ENCODE results near the gene OPN1MW2. TPM values are rescaled to one million over a fixed set of nuclear protein-coding genes. Genes with fewer than 3 reads are reported as not detected.
"Not testable (repeated sequence)": the region's sequence is repeated elsewhere in the genome, so short reads cannot be mapped to it uniquely, and the experiment has no call there.

Gene OPN1MW2
- not detected in 2 replicates for total RNA-seq
- not detected for polyA plus RNA-seq (2012)

DNA sequence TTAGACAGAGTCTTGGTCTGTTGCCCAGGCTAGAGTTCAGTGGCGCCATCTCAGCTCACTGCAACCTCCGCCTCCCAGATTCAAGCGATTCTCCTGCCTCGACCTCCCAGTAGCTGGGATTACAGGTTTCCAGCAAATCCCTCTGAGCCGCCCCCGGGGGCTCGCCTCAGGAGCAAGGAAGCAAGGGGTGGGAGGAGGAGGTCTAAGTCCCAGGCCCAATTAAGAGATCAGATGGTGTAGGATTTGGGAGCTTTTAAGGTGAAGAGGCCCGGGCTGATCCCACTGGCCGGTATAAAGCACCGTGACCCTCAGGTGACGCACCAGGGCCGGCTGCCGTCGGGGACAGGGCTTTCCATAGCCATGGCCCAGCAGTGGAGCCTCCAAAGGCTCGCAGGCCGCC, at the start of gene OPN1MW2:
TSS of gene OPN1MW2 (plus strand) at position 301 of the 400 bp plus-strand sequence. CDS start at position 361, 60 bp downstream.
- not testable (repeated sequence) for DNase-seq (ENCODE audit: low read depth)

DNA sequence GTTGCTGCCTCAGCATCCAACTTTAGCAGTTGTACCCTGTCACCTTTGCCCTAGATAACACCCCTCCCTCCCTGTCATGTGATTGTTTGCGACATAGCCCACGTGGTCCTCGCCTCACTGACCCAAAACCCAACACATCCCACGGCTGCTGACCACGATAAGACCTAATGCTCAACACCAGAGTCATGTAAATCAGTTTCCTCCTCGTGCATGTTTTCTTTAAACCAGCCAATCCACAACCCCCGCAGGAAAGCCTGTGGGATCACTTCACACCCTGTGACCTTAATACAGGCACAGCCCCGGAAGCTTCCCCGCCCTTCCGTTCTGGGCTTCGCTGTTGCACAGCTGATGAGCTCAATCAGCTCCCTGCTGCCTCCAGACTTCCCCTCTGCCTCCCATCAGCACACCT, 47.0 kb upstream of the OPN1MW2 start:
- DNase-seq (ENCODE audit: low read depth): not testable (repeated sequence)

GRCh38 chrX:154174356-154174755, 45.2 kb upstream of the OPN1MW2 start:
- DNase-seq (ENCODE audit: low read depth): not testable (repeated sequence)

DNA sequence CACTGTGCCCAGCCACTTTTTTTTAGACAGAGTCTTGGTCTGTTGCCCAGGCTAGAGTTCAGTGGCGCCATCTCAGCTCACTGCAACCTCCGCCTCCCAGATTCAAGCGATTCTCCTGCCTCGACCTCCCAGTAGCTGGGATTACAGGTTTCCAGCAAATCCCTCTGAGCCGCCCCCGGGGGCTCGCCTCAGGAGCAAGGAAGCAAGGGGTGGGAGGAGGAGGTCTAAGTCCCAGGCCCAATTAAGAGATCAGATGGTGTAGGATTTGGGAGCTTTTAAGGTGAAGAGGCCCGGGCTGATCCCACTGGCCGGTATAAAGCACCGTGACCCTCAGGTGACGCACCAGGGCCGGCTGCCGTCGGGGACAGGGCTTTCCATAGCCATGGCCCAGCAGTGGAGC, 37.3 kb upstream of the OPN1MW2 start, which contains the start of gene OPN1MW:
TSS of gene OPN1MW (plus strand) at position 301 of the 400 bp plus-strand sequence. CDS start at position 383, 82 bp downstream.
- DNase-seq (ENCODE audit: low read depth): not testable (repeated sequence)

DNA sequence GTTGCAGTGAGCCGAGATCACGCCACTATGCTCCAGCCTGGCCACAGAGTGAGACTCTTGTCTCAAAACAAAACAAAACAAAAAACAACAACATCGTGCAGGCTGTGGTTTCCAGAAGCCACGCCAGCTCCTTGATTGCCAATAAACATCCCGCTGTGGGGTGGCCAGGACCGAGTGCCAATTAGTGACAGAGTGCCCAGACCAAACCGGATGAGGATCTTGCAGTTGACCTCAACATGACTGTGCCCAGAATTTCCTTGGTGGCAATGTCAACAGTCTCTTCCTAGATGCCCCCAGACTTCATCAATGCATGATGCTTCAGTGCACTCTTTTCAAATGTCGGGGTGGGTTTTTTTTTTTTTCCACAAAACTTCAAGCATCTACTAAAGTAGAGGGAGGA, 35.8 kb upstream of the OPN1MW2 start:
- not testable (repeated sequence) for DNase-seq (ENCODE audit: low read depth)

GRCh38 chrX:154192846-154193245, 26.7 kb upstream of the OPN1MW2 start:
- not testable (repeated sequence) for DNase-seq (ENCODE audit: low read depth)

DNA sequence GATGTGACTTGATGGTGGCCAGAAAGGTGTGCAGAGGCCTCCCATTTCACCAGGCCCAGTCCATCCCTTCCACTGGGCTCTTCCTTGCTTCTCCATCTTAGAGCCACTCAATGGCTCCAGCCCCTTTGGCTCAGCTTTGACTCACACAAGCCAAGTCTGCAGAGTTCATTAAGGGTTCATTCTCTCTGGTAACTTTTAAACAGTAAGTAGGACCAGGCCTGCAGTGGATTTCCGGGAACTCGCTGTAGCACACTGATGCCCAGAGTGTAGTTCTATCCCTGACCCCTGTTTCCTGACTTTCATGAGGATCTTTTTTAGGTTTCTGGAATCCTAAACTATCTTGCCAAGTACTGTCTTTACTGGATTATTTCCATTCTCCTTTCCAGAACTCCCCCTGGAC, 25.2 kb upstream of the OPN1MW2 start:
- DNase-seq (ENCODE audit: low read depth): not testable (repeated sequence)

DNA sequence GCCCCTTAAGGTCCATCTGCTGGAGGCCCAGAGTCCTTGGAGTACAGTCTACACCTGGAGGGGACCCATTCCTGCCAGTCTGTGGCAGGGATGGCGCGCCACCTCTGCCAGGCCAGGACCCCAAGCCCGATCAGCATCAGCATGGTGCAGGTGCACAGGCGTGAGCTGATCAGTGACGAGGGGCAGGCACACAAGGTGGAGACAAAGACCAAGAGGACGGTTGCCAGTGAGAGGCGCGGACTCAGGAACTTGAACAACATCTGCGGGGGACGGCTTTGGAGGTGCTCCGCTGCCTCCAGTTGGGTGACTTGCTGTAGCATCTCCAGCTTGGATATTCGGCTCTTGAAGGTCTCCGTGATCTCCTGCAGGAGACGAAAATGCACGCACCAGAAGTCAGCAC, 23.1 kb upstream of the OPN1MW2 start:
- not testable (repeated sequence) for DNase-seq (ENCODE audit: low read depth)

- not testable (repeated sequence) for DNase-seq (ENCODE audit: low read depth)
These were observed 9.7 kb upstream of the OPN1MW2 start for GRCh38 chrX:154209670-154210418.

GRCh38 chrX:154211057-154211456, 8.5 kb upstream of the OPN1MW2 start:
- not testable (repeated sequence) for DNase-seq (ENCODE audit: low read depth)

GRCh38 chrX:154211499-154211898, 8.1 kb upstream of the OPN1MW2 start:
- not testable (repeated sequence) for DNase-seq (ENCODE audit: low read depth)

- DNase-seq (ENCODE audit: low read depth): not testable (repeated sequence)
These were observed 5.7 kb downstream of the OPN1MW2 start for GRCh38 chrX:154225292-154225691.

DNA sequence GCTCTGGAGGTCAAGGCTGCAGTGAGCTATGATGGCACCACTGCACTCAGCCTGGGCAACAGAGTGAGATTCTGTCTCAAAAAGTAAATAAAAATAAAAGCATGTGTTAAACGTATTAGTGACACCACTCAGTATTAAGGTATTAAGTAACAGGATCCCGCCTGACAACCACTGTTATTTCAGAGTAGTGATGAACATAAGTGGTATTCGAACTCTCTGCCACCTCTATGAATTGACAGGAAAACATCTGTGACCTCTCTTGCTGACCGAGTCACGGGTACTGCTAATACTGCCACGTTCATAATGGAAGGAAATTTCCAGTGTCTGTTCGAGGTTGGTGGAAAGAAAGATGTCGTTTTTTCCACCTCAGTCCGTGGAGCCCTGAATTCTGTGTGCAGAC, 7.2 kb downstream of the OPN1MW2 start:
- not testable (repeated sequence) for DNase-seq (ENCODE audit: low read depth)

- DNase-seq (ENCODE audit: low read depth): not testable (repeated sequence)
These were observed 11.9 kb downstream of the OPN1MW2 start for GRCh38 chrX:154231443-154231842.

DNA sequence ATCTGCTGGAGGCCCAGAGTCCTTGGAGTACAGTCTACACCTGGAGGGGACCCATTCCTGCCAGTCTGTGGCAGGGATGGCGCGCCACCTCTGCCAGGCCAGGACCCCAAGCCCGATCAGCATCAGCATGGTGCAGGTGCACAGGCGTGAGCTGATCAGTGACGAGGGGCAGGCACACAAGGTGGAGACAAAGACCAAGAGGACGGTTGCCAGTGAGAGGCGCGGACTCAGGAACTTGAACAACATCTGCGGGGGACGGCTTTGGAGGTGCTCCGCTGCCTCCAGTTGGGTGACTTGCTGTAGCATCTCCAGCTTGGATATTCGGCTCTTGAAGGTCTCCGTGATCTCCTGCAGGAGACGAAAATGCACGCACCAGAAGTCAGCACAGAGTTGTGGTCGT, 14.1 kb downstream of the OPN1MW2 start:
- DNase-seq (ENCODE audit: low read depth): not testable (repeated sequence)

DNA sequence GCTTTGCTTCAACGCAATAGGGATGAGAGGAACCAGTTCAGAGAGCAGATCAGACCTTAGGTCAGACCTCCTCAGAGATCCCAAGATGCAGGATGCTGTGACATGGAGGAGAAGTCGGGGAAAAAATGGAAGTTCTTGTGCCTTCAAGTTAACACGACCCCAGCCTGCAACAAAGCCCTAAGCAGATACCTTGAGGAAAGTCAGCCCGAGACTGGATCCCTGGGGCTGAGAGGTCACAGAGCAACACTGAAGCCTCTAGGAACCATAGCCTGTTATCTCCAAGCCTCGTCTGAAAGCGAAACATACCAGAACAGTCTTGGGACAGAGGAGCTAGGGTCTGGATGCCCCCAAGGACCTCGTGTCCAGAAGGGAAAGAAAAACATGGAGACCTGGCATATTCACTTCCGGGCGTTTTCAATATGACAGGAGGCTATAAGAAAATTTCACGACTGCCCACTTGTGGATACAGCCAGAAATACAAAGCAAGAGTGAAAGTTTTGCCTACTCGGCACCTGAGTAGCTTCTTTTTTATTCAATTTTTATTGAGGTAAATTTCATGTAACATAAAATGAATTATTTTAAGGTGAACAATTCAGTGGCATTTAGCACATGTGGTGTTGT, 19.5 kb downstream of the OPN1MW2 start:
- DNase-seq (ENCODE audit: low read depth): not testable (repeated sequence)

- not testable (repeated sequence) for DNase-seq (ENCODE audit: low read depth)
These were observed 20.5 kb downstream of the OPN1MW2 start for GRCh38 chrX:154239982-154240503.

- not testable (repeated sequence) for DNase-seq (ENCODE audit: low read depth)
These were observed 28.0 kb downstream of the OPN1MW2 start for GRCh38 chrX:154247377-154248045.

DNA sequence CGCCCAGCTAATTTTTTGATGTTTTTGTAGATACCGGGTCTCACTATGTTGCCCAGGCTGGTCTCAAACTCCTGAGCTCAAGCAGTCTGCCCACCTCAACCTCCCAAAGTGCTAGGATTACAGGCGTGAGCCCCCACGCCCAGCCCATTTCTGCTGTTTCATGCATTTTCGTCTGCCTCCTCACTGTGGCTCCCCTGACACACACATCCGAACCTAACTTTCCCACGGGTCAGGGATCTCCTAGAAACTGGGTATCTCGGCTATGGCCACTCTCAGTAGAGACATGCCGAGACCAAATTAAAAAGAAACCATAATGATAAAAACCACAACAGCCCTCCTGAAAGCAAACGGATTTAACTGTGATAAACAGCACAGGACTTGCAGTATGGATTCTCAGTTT, 28.5 kb downstream of the OPN1MW2 start:
- not testable (repeated sequence) for DNase-seq (ENCODE audit: low read depth)

GRCh38 chrX:154257282-154257681, 37.7 kb downstream of the OPN1MW2 start, which contains the start of gene OPN1MW3:
Gene OPN1MW3, plus strand, starts transcription at chrX:154257582. Its CDS starts 38 bp downstream, at chrX:154257620.
- not testable (repeated sequence) for DNase-seq (ENCODE audit: low read depth)

GRCh38 chrX:154258711-154259110, 39.2 kb downstream of the OPN1MW2 start:
- not testable (repeated sequence) for DNase-seq (ENCODE audit: low read depth)
